A549 (cell line): ENCODE measurements around the gene MYO1D. TPM values are rescaled to one million over a fixed set of nuclear protein-coding genes. Genes with fewer than 3 reads are reported as not detected.

Experiments
- ATAC-seq, 2 experiments: fragments of 200-7000 bp in 1 of 2; fragments of >200 bp in 1 of 2; cut with Nextera tagmentation in 1 of 2; cut with Tn5 transposase in 1 of 2; 3 replicates each; pipeline versions ENCODE4 v1.8.0 to v1.9.1; 2018 to 2020; ENCODE audit warnings: mild to moderate bottlenecking in 1 of 2, moderate library complexity in 1 of 2
- CTCF ChIA-PET: fragments of 300-600 bp; sonication (Branson Sonifier 250); formaldehyde crosslinking; extraction: SDS; loops from one replicate; lab custom pipeline; 2021; ENCODE audit warnings: antibody characterized with exemption, inconsistent platforms; lab: Yijun Ruan, JAX
- POLR2A ChIA-PET: fragments of 350-600 bp; formaldehyde crosslinking; extraction: SDS; loops from one replicate; lab custom pipeline; 2021; ENCODE audit warnings: antibody characterized with exemption, inconsistent platforms; lab: Yijun Ruan, JAX
- DNase-seq, 2 experiments: peaks; one replicate each; pipeline versions ENCODE4 v3.0.0 to v3.0.0-alpha.2; 2011 to 2016; ENCODE audit warnings: low read depth in 1 of 2, low spot score in 1 of 2
- FAIRE-seq: peaks from 2 replicates; lab custom pipeline; 2011; peaks lifted over from hg19 to GRCh38; lab: Jason Lieb, UNC
- H3K27ac ChIP-seq, 2 experiments: fragments of >200 bp; sonication (Bioruptor Twin); formaldehyde crosslinking; 3 replicates each; pipeline ENCODE4 v1.5.1; 2016 to 2017
- H3K4me1 ChIP-seq: fragments of >200 bp; sonication (Bioruptor Twin); formaldehyde crosslinking; 3 replicates; pipeline ENCODE4 v1.6.1; 2016
- H3K4me2 ChIP-seq: fragments of >200 bp; sonication (Bioruptor Twin); formaldehyde crosslinking; 3 replicates; pipeline ENCODE4 v1.6.1; 2016
- H3K4me3 ChIP-seq: fragments of >200 bp; sonication (Bioruptor Twin); formaldehyde crosslinking; 3 replicates; pipeline ENCODE4 v1.5.1; 2016
- H3K9me3 ChIP-seq: fragments of >200 bp; sonication (Bioruptor Twin); formaldehyde crosslinking; 3 replicates; pipeline ENCODE4 v1.6.1; 2016
- CBX8 ChIP-seq: fragments of 200-600 bp; sonication (generic); IDR thresholded peaks from 2 replicates; pipeline ENCODE4 v1.6.1; 2016
- E2F6 ChIP-seq: IDR thresholded peaks from 2 replicates; pipeline ENCODE4 v1.6.1; 2012; ENCODE audit warnings: low read depth, borderline replicate concordance
- EHF ChIP-seq: fragments of 250-450 bp; sonication (Bioruptor Pico); IDR thresholded peaks from 2 replicates; pipeline ENCODE4 v1.5.0; 2020; ENCODE audit warnings: mild to moderate bottlenecking
- EHMT2 ChIP-seq: fragments of 200-600 bp; sonication (generic); IDR thresholded peaks from 2 replicates; pipeline ENCODE4 v1.6.1; 2016; ENCODE audit warnings: antibody characterized with exemption, low read depth, mild to moderate bottlenecking, moderate library complexity
- ESRRA ChIP-seq: fragments of 150-350 bp; IDR thresholded peaks from 2 replicates; pipeline ENCODE4 v1.6.1; 2014; ENCODE audit warnings: mild to moderate bottlenecking, low read length, borderline replicate concordance
- FOSL2 ChIP-seq, 2 experiments: fragments of 450-650 bp in 1 of 2; fragments of >200 bp in 1 of 2; sonication (Bioruptor Twin) in 1 of 2; formaldehyde crosslinking; IDR thresholded peaks; 2 replicates each; pipeline versions ENCODE4 v1.5.0 to v1.6.1; 2016 to 2020; ENCODE audit warnings: mild to moderate bottlenecking in 1 of 2, moderate library complexity in 1 of 2
- GATA3 ChIP-seq: IDR thresholded peaks from 2 replicates; pipeline ENCODE4 v1.6.1; 2012; ENCODE audit warnings: borderline replicate concordance
- HES2 ChIP-seq: fragments of >200 bp; sonication (Bioruptor Twin); formaldehyde crosslinking; IDR thresholded peaks from 2 replicates; pipeline ENCODE4 v1.6.1; 2016
- HEYL ChIP-seq: fragments of 250-450 bp; sonication (Bioruptor Pico); IDR thresholded peaks from 2 replicates; pipeline ENCODE4 v1.8.0; 2021; ENCODE audit warnings: mild to moderate bottlenecking, moderate library complexity
- HOXB5 ChIP-seq: fragments of 250-450 bp; sonication (Bioruptor Pico); IDR thresholded peaks from 2 replicates; pipeline ENCODE4 v1.5.0; 2020; ENCODE audit warnings: mild to moderate bottlenecking, moderate library complexity
- JUNB ChIP-seq: fragments of >200 bp; sonication (Bioruptor Twin); formaldehyde crosslinking; IDR thresholded peaks from 2 replicates; pipeline ENCODE4 v1.6.1; 2016
- MAFK ChIP-seq: fragments of 450-650 bp; IDR thresholded peaks from 2 replicates; pipeline ENCODE4 v1.6.1; 2014; ENCODE audit not compliant: partially characterized antibody
- MYC ChIP-seq: IDR thresholded peaks from 2 replicates; pipeline ENCODE4 v1.6.1; 2012; ENCODE audit warnings: mild to moderate bottlenecking, inconsistent platforms, low read length, improper control_type of control experiment, borderline replicate concordance
- PBX3 ChIP-seq: IDR thresholded peaks from 2 replicates; pipeline ENCODE4 v1.6.1; 2012
- RCOR1 ChIP-seq: fragments of 150-350 bp; IDR thresholded peaks from 2 replicates; pipeline ENCODE4 v1.6.1; 2014; ENCODE audit warnings: antibody characterized with exemption, low read length, low read depth
- REST ChIP-seq: fragments of 200-600 bp; sonication (generic); IDR thresholded peaks from 2 replicates; pipeline ENCODE4 v1.6.1; 2016; ENCODE audit warnings: antibody characterized with exemption, mild to moderate bottlenecking, moderate library complexity
- RNF2 ChIP-seq: fragments of 200-600 bp; sonication (generic); IDR thresholded peaks from 2 replicates; pipeline ENCODE4 v1.6.1; 2016; ENCODE audit warnings: low read depth, mild to moderate bottlenecking, antibody characterized with exemption, moderate library complexity, borderline replicate concordance
- SMC3 ChIP-seq: fragments of >200 bp; sonication (Bioruptor Twin); formaldehyde crosslinking; IDR thresholded peaks from 3 replicates; pipeline ENCODE4 v1.6.1; 2018; ENCODE audit warnings: inconsistent platforms
- SREBF2 ChIP-seq: fragments of 450-650 bp; IDR thresholded peaks from 2 replicates; pipeline ENCODE4 v1.6.1; 2014; ENCODE audit warnings: mild to moderate bottlenecking, moderate library complexity
- TP53 ChIP-seq: fragments of 250-450 bp; sonication (Bioruptor Pico); IDR thresholded peaks from 2 replicates; pipeline ENCODE4 v1.5.0; 2021; ENCODE audit warnings: mild to moderate bottlenecking, moderate library complexity
- USF2 ChIP-seq: fragments of 450-650 bp; IDR thresholded peaks from 2 replicates; pipeline ENCODE4 v1.6.1; 2014; ENCODE audit warnings: antibody characterized with exemption
- ZFP36 ChIP-seq: fragments of 450-650 bp; IDR thresholded peaks from 2 replicates; pipeline ENCODE4 v1.6.1; 2014; ENCODE audit warnings: borderline replicate concordance; ENCODE audit not compliant: partially characterized antibody
- ZNF302 ChIP-seq: fragments of 250-450 bp; sonication (Bioruptor Pico); IDR thresholded peaks from 2 replicates; pipeline ENCODE4 v1.9.0; 2021; ENCODE audit warnings: inconsistent platforms, mild to moderate bottlenecking, moderate library complexity
- WGBS: methylation state at CpG from one replicate; pipeline ENCODE4 v1.1.6; 2017; ENCODE audit errors: missing lambda C conversion rate; 5-methylcytosine and 5-hydroxymethylcytosine counted together
- polyA plus RNA-seq, 4 experiments: library from polyadenylated mRNA; depleted of rRNA in 3 of 4; stranded (reverse); fragments of >200 nt; fragmentation: RNase III in 1 of 4; extraction: RNeasy Plus Mini Kit Qiagen cat#74134 plus additional on column Dnase treatment in 1 of 4; gene quantifications; 2 replicates in 3 of 4; 3 replicates in 1 of 4; pipeline ENCODE4 v1.2.3, GENCODE V29; 2011 to 2017
- TF ChIP-seq, protein P1 (sequence below): fragments of >200 bp; sonication (Bioruptor Twin); formaldehyde crosslinking; IDR thresholded peaks from 3 replicates; pipeline ENCODE4 v1.6.1; 2016

MYO1D gene
- polyA plus RNA-seq, 2 of the 4 experiments (the other 2 are of a cell fraction) = 2.8 to 4.2 TPM

DNA sequence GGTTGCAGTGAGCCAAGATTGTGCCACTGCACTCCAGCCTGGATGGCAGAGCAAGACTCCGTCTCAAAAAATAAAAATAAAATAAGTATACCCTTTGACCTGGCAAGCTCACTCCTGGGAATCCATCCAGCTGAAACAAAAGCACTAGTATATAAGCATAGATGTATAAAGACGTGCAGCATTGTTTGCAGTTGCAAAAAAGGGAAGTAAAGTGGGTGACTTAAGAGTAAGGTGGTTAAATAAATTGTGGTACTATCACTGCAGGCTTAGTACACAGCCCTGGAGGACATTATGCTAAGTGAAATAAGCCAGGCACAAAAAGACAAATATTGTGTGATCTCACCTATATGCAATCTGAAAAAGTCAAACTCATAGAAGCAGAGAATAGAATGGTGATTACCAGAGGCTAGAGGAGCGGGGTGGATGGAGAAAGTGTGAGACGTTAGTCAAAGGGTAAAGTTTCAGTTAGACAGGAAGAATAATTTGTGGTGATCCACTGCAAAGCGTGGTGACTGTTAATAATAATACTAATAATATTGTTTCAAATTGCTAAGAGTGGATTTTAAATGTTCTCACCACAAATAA lies 113.0 kb downstream of the MYO1D start:
- 71% methylated on average over 5 of the region's 5 CpGs for WGBS
- TF ChIP-seq SREBF2 (no peak), GATA3 (no peak), HOXB5 (CRISPR knock-in tag) (no peak), MAFK (no peak), CBX8 (no peak), PBX3 (no peak), HES2 (no peak), ESRRA (no peak), RCOR1 (no peak), USF2 (no peak), JUNB (no peak), RNF2 (no peak), SMC3 (no peak)
- TF ChIP-seq, all 56 proteins: peak for 0
- Histone ChIP-seq H3K4me1 (no peaks in the 10 kb centered on the region), H3K4me3 (no peak overlapping the region), H3K4me2 (no peak overlapping the region), H3K9me3 (no peaks in the 10 kb centered on the region), H3K27ac (no peak overlapping the region)
- ATAC-seq (no peak), DNase-seq (no peak), FAIRE-seq (peak; percentile 7)
- CTCF ChIA-PET = interaction anchor here (0.9 to 2.0 kb wide), 4 partner anchors 10 to 113 kb away, joined by 3 to 14 read pairs (median 4); partner anchors contain the start of gene MYO1D
- POLR2A ChIA-PET = no interaction called here

DNA sequence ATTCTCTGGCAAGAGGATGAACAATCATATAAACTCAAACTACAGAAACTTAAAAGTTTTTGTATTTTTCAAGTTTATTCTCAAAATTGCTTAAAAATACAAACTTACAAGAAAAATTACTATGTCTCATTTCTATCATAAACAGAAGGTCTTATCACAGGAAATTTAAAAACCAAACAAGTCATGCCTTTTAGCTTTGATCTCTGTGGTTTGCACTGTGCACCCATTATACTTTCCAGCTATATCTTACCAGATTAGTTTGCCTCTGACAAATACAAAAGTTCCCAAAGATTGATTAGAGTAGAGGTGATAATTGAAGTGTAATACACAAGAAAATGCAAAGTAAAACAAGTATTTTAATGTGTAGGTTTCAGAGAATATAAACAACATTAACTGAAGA lies 117.4 kb downstream of the MYO1D start:
- CTCF ChIA-PET = interaction anchor here (0.6 to 1.6 kb wide), 4 partner anchors 24 to 1021 kb away, joined by 3 to 4 read pairs (median 4); no protein-coding TSS in a partner anchor
- TF ChIP-seq EHF (CRISPR knock-in tag) (no peak), ZFP36 (no peak), REST (no peak), E2F6 (no peak)
- H3K4me3 ChIP-seq = no peak overlapping the region
- no peak for FAIRE-seq
- no peaks in the 10 kb centered on the region for H3K4me1 ChIP-seq
- DNase-seq = no peak
- no peak overlapping the region for H3K27ac ChIP-seq
- POLR2A ChIA-PET = no interaction called here
- no peaks in the 10 kb centered on the region for H3K9me3 ChIP-seq
- no peak overlapping the region for H3K4me2 ChIP-seq
- no peak for ATAC-seq

DNA sequence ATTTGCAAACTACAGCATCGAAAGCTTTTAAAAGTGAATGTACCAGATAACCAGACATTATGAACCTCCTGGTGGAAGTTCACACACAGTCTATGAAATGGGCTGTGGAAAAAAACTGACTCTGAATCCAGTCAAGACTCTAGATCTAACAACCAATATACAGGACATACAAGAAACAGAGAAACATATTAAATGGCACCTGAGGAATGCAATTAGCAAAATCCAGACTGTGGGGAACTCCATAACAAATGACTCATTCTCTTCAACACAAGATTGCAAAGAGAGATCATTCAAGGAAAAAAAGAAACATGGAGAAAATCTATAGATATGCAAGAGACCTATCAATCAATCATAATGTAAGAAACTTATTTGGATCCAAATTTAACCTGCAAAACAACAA lies 119.0 kb downstream of the MYO1D start:
- DNase-seq (no peak), ATAC-seq (no peak), FAIRE-seq (no peak)
- no peak overlapping the region for H3K4me3 ChIP-seq
- CTCF ChIA-PET = interaction anchor here (0.7 to 2.1 kb wide), 8 partner anchors 9 to 296 kb away, joined by 3 to 14 read pairs (median 6); partner anchors contain the start of gene MYO1D
- no peak overlapping the region for H3K27ac ChIP-seq
- no peaks in the 10 kb centered on the region for H3K4me1 ChIP-seq
- no peak overlapping the region for H3K4me2 ChIP-seq
- POLR2A ChIA-PET = no interaction called here
- 64% methylated on average over 1 of the region's 1 CpG for WGBS
- H3K9me3 ChIP-seq = no peaks in the 10 kb centered on the region
- TF ChIP-seq GATA3 = no peak
- TF ChIP-seq, protein P1, sequence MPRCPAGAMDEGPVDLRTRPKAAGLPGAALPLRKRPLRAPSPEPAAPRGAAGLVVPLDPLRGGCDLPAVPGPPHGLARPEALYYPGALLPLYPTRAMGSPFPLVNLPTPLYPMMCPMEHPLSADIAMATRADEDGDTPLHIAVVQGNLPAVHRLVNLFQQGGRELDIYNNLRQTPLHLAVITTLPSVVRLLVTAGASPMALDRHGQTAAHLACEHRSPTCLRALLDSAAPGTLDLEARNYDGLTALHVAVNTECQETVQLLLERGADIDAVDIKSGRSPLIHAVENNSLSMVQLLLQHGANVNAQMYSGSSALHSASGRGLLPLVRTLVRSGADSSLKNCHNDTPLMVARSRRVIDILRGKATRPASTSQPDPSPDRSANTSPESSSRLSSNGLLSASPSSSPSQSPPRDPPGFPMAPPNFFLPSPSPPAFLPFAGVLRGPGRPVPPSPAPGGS = no peak
- no peak for TF ChIP-seq ZNF302
- no peak for TF ChIP-seq TP53
- no peak for TF ChIP-seq MYC
- no peak for TF ChIP-seq PBX3
- TF ChIP-seq FOSL2 (IDR thresholded peaks at IDR 0.05) = no peak
- TF ChIP-seq FOSL2 (CRISPR knock-in tag; IDR thresholded peaks at IDR 0.05) = no peak
- no peak for TF ChIP-seq RCOR1
- TF ChIP-seq EHMT2 = no peak
- no peak for TF ChIP-seq HEYL (CRISPR knock-in tag)
